ENCODE measurements around the gene KCNT2.

The KCNT2 gene

GRCh38 chr1:196385109-196385508 is 223.1 kb downstream of the KCNT2 start:
- no peak for DNase-seq

GRCh38 chr1:196382383-196382782 is 225.9 kb downstream of the KCNT2 start:
- no peak for DNase-seq

DNA sequence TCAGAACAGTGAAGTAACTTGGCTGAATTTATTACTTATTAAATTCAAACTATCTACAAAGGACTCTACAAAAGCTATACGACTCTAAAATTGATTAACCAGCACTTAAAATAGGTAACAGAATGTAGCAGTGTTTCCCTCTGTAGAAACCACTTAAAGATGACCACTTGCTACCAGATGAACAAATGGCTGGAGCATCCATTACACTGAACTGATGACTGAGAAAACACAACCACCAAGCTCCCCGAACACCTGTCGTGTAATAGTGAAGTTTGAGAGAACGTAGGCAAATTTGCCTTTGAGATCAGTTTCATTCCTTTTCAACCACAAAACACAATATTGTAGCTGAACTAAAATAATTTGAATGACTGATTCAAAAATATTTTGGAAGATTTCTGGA is 226.7 kb downstream of the KCNT2 start:
- no peak for DNase-seq

DNA sequence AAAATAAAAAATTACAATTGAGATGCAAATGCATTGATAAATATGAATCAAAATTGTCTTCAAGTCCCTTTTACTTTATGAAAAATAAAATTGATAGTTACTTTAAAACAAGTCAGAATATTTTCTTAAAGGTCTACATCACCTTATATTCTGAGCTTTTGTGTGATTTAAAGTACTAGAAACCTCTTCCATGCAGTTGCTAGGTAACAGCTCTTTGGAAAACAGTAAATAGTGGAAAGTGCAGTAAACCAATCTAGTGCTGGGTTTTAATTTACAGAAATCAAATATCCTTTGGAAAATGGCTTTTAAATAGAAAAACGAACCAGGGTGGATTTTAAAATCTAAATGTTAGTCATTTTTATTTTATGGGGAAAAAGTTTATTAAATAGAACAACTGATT is 227.9 kb downstream of the KCNT2 start:
- no peak for DNase-seq

DNA sequence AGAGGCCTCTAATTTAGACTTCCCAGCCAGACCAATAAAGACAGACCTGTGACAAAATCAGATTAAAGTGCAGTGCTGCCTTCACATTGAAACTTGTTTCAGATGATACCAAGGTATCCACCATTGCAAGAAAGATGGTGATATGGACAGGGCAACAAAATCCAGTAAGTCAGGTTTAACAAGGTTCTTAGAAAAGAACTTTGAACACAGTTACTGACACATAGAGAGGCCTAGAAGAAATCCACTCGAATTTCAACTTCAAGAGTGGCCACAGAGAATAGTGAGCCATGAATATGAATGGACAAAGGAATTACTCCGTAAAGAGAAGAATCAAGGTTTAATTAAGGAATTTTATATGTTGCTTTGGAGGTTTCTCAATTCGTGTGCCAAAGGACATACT is 230.4 kb downstream of the KCNT2 start:
- no peak for DNase-seq

DNA sequence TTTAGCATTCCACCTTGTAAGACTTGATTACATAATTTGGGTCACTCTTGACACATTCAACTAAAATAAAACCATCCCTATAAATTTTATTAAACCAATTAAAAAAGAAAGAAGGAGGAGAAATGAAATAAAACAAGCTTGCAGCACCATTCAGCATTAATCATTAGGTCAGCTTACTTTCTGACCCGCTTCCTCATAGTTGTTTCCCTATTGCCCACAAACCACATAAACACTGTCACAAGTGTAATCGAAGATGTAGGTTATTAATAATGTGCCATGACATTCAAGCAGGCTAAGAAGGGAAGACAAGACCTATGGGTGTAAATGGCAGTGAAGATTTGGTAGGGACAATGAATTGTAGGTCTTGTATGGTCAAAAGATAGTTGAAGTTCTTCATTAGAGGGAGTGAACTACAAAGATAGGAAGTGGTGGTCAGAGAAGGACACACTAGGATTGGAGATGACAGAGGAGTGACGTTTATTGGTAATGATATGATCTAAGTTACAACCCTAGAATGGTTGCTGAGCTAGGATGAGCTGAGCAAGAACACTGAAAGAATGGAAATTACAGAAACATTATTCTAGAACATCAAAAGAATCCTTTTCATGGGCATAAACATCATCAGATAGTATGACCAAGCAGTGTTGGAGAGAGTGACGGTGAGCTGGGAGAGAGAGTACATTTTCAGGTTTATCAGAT is 231.5 kb downstream of the KCNT2 start:
- no peak for DNase-seq

- no peak for DNase-seq
Measured at GRCh38 chr1:196373798-196374197, 234.4 kb downstream of the KCNT2 start.

GRCh38 chr1:196372896-196373536 is 235.2 kb downstream of the KCNT2 start:
- no peak for DNase-seq

DNA sequence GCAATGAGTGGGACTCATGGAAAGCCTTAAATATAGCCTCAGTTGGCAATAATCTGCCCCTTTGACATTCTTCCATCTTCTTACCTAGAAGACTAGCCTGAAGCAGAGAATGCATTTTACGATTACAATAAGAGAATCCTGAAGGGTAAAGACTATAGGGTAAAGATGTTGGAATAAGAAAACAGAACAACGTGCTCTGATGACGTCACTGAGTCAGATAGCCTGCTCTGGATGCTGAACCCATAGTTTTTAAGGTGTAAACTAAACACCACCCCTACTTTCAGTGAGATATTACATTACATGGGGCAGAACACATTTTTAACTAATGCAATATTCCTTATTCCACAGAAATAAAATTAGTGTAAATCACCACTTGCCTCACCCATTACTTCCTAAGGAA is 240.4 kb downstream of the KCNT2 start:
- DNase-seq, result no peak

DNA sequence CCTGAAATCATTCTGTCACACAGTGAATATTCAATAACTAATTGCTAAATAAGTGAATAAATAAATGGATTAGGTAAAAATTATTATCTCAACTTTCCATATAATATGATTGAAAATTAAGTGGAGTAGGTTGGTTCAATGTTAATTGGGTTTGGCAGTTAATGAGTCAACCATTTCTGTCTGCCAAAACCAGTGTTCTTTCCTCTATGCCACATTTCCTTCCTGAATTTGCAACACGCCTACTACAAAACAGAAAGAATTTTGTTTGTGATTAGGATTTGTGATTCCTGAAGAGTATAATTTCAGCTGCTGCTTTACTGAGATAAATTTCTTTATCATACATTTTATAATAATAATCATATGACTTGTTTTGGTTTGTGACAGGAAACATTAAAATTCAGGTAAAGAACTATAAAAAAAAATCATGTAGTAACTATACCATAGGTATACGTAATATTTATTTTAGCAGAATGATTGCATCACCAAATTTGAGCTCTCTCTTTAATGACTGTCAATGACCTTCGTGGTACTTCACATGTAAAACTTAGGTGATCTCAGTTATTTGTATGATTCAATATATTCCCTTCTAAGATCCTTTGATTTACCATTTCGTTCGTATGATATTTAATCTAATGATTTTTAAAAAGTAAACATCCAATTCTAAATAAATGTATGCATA is 241.3 kb downstream of the KCNT2 start:
- no peak for DNase-seq

GRCh38 chr1:196361112-196361714 is 247.0 kb downstream of the KCNT2 start:
- no peak for DNase-seq

DNA sequence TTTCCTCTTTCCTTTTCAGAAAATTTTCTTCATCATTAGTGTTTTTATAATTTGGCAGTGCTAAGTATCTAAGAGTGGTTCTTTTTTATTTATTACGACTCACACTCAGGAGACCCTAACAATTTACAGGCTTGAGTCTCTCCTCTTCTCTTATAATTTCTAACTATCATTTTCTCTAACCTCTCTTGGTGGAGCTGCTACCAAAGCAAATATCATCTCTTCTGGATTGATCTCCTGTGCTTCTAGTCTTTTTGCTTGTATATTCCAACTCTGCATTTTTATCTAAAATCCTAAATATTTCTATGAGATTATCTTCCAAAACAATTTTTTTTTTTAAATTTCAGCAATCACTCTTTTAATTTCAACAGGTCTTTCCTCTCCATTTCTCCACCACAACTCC is 250.3 kb downstream of the KCNT2 start:
- no peak for DNase-seq

DNA sequence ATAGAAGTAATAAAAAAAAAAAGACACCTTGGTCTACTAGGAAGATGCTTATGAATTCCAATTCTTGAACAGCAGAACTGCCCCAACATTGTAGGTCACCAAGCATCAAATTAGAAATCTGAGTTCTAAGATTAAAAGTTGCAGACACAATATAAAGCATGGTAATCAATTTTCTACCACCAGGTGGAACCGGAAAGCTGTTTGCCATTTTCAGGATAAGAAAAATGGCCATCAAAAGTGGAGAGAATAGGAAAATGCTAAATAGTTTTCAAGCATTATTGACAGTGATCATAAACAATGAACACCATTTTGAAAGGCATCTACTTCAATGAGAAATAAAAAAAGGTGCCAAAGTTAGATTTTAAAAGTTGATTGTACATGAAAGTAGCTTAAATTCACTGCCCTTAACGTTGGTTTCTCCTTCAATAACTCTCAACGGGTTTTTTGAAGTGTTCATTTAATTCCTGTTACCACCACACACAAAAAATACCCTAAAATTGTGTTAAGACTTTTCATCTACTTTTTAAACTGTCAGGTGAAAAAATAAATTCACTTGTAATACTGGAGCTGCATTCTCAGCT is 252.9 kb downstream of the KCNT2 start:
- no peak for DNase-seq

DNA sequence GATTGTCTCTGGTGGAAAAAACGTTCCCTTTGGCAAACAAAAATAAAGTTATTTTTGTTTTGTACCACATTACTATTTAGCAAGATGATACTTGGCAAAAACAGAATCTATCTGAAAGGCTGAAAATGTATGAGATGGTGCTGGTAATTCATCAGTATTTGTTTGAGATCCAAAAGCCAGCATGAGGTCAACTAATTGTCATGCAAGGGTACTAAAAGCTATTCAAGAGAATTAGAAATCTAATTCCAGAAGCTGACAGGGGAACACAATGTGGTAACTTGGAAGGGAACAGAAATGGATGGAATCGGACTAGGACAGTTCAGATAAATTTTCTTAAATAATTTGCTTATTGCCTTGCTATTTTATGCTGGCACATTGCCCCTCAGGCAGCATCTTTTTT is 263.8 kb downstream of the KCNT2 start:
- no peak for DNase-seq

GRCh38 chr1:196324345-196324744 is 283.9 kb downstream of the KCNT2 start:
- DNase-seq, result no peak

- no peak for DNase-seq
Measured at GRCh38 chr1:196323869-196324268, 284.4 kb downstream of the KCNT2 start.

DNA sequence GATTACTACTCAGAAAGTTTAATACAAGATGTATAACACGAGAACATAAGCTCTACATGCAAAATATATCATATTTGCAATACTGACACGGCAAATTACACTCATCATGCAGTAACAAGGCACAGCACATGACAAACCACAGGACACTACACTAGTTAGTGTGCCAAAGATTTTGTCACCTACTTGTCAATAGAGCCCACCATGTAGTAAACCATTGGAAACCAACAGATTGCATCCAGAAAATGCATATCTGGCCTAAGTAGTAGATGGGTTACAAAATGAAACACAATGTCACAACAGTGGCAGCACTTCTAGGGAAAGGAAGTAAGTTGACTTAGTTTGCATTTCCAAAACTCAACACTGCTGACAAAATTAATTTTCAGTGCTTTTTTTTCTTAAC is 288.9 kb downstream of the KCNT2 start:
- no peak for DNase-seq

GRCh38 chr1:196317535-196318522 is 290.4 kb downstream of the KCNT2 start:
- DNase-seq, result no peak

DNA sequence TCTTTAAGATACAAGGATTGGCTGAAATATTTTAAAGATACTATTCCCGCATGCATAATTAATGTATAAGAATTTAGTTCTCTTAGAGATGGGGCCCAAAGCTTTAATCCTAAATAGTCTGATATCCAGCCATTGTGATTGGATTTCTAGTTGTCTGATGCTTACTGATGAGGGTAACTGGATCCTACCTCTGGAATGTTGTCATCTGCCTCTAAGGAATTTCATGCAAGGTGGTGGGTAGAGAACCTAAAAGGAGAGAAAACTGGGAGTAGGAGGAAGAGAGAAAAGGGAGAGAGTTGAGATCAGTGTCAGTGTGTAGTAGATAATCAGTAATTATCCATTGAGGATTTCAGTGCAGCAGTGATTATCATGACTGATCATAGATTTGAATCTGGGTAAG is 295.5 kb downstream of the KCNT2 start:
- no peak for DNase-seq

- no peak for DNase-seq
Measured at GRCh38 chr1:196309386-196309785, 298.9 kb downstream of the KCNT2 start.

DNA sequence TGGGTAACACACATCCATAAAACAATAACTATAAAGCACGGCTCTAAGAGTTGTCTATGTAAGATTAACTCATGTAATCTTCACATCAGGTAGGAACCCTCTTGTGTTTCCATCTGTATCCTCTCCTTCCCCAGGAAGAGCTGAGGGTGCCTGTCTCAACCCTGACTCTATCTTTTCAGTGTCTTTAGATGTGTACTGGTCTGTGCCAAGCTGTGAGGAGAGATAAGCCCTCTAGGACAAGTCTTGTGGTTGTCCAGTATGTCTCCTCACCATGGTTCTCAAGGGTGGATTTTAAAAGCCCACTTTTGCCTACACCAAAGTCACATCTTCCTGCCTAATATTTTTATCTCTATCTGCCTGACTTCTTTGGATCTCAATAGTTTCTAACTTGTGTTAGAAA is 300.1 kb downstream of the KCNT2 start:
- DNase-seq, result no peak

GRCh38 chr1:196306421-196306820 is 301.8 kb downstream of the KCNT2 start:
- no peak for DNase-seq
